ENCODE measurements around the gene KIF14.
A peak's percentile ranks its signal among the peaks of the same experiment; 100 is the strongest.
"Not testable (repeated sequence)": the region's sequence is repeated elsewhere in the genome, so short reads cannot be mapped to it uniquely, and the experiment has no call there.

KIF14 gene

GRCh38 chr1:200535605-200536004, 84.9 kb downstream of the KIF14 start:
- DNase-seq, result no peak

- no peak for DNase-seq
Measured at GRCh38 chr1:200530623-200531261, 89.8 kb downstream of the KIF14 start.

- DNase-seq, result no peak
Measured at GRCh38 chr1:200528858-200529606, 91.5 kb downstream of the KIF14 start.

GRCh38 chr1:200527670-200528069, 92.9 kb downstream of the KIF14 start:
- DNase-seq, result no peak

- no peak for DNase-seq
Measured at GRCh38 chr1:200526709-200527612, 93.6 kb downstream of the KIF14 start.

GRCh38 chr1:200525090-200525987, 95.2 kb downstream of the KIF14 start:
- DNase-seq, result peak; percentile 24

GRCh38 chr1:200524551-200524950, 96.0 kb downstream of the KIF14 start:
- DNase-seq, result not testable (repeated sequence)

- DNase-seq, result no peak
Measured at GRCh38 chr1:200524092-200524491, 96.5 kb downstream of the KIF14 start.

- DNase-seq, result peak; percentile 49
Measured at GRCh38 chr1:200520735-200521134, 99.8 kb downstream of the KIF14 start.

- no peak for DNase-seq
Measured at GRCh38 chr1:200518524-200518923, 102.0 kb downstream of the KIF14 start.

GRCh38 chr1:200512191-200512590, 108.4 kb downstream of the KIF14 start:
- peak; percentile 51 for DNase-seq

GRCh38 chr1:200510228-200510623, 110.3 kb downstream of the KIF14 start:
- peak; percentile 90 for DNase-seq

- no peak for DNase-seq
Measured at GRCh38 chr1:200506471-200506870, 114.1 kb downstream of the KIF14 start.

- DNase-seq, result no peak
Measured at GRCh38 chr1:200505257-200505656, 115.3 kb downstream of the KIF14 start.

All from suppressor macrophage treated with lipopolysaccharide for 4 hours (primary cell).